Keratinocyte (primary cell): ENCODE results near the gene PLXNA2.

Source experiments
- EZH2 ChIP-seq: IDR thresholded peaks from one replicate; pipeline ENCODE4 v1.6.1; 2012; ENCODE audit warnings: inconsistent platforms, mild to moderate bottlenecking, low read length, moderate library complexity
- TF ChIP-seq, protein P1 (sequence below), 3 experiments: IDR thresholded peaks in 1 of 3; conservative IDR thresholded peaks in 1 of 3; optimal IDR thresholded peaks in 1 of 3; 2 replicates in 2 of 3; 3 replicates in 1 of 3; pipeline versions ENCODE3 to v1.5.1; 2011; ENCODE audit warnings: low read length in 3 of 3, mild to moderate bottlenecking in 3 of 3, moderate library complexity in 2 of 3, control low read depth in 1 of 3, inconsistent platforms in 1 of 3; ENCODE audit not compliant: insufficient read depth in 2 of 3; ENCODE audit errors: extremely low read depth in 1 of 3

DNA sequence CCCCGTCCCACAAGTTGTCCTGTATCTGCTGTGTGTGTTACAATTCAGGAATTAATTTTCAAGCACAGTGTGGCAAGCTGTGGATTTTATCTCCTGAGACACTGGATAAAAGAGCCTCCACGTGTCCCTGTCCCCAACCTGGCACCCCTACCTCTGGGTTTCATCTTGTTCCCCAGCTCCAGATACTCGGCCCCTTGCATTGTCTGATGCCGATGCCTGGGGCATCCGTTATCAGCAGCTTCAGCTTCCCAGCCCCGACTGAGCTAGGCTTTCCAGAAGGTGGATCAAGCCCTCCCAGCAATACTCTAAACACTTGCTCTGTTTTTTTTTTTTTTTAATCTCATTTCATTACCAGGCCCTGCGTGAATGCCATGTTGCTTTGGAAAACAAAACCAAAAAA is 159.4 kb downstream of the PLXNA2 start:
- TF ChIP-seq, protein P1, sequence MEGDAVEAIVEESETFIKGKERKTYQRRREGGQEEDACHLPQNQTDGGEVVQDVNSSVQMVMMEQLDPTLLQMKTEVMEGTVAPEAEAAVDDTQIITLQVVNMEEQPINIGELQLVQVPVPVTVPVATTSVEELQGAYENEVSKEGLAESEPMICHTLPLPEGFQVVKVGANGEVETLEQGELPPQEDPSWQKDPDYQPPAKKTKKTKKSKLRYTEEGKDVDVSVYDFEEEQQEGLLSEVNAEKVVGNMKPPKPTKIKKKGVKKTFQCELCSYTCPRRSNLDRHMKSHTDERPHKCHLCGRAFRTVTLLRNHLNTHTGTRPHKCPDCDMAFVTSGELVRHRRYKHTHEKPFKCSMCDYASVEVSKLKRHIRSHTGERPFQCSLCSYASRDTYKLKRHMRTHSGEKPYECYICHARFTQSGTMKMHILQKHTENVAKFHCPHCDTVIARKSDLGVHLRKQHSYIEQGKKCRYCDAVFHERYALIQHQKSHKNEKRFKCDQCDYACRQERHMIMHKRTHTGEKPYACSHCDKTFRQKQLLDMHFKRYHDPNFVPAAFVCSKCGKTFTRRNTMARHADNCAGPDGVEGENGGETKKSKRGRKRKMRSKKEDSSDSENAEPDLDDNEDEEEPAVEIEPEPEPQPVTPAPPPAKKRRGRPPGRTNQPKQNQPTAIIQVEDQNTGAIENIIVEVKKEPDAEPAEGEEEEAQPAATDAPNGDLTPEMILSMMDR (optimal IDR thresholded peaks at IDR 0.05 in 1 of 3, IDR thresholded peaks at IDR 0.05 in 1 of 3, conservative IDR thresholded peaks at IDR 0.05 in 1 of 3; ENCODE audit: extremely low read depth in 1 of 3, insufficient read depth in 2 of 3, low read length in 3 of 3) = no peak
- TF ChIP-seq EZH2 = no peak
